ENCODE measurements around the gene CDSN.
A peak's percentile ranks its signal among the peaks of the same experiment; 100 is the strongest.

The CDSN gene

DNA sequence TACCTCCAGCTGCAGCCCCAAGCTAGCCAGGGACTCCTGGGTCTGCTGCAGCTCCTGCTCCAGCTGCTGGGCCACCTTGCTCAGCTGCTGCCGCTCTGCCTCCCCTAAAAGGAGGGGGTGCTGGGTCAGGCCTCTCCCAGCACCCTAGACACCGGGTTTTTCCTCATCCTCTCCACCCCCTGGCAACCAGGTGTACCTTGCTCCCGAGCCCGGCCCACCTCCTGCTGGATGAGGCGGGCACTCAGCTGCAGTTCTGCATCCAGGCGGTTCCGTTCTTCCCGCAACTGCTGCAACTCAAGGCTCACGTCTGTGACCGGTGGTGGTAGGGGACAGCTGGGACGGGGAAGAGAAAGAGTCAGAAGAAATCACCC, 24.7 kb upstream of the CDSN start:
- ATAC-seq = no peak

- ATAC-seq = no peak
Measured at GRCh38 chr6:31144296-31144969, 24.2 kb upstream of the CDSN start.

DNA sequence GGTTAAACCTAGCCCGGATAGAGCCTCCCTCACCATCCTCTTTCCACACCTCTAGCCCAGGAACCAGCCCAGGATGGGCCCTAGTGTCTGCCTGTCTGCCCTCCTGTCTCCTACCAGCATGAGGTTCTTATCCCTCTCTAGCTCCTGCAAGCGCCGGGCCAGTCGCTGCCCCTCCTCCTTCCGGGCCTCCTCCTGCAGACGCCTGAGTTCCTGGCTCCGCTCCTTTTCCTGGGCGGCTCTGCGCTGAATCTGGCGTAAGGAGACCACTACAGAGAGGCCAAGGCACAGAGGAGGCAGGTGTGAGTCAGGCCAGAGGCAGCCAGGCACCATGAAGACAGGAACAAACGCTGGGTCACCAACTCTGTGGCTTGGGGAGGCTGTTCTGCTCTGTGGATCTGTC, 22.9 kb upstream of the CDSN start:
- no peak for ATAC-seq

DNA sequence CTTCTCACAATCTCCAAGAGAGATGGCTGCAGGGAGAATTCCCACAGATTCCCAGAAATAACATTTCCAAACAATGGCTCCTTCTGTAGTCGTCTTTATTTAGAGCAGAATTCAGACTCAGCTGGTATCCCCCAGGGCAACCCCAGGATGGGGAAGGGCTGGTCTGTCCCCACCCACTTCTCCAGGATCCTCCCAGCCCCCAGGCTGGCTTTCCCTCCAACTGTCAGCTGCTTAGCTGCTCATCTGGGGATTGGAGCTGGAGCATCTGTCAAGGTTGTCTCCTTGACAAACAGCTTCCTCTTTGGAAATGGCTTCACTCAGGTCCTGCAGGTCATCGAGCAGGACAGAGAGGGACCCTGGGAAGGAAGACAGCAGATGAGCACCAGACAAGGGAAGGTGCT, 22.1 kb upstream of the CDSN start:
- no peak for ATAC-seq

DNA sequence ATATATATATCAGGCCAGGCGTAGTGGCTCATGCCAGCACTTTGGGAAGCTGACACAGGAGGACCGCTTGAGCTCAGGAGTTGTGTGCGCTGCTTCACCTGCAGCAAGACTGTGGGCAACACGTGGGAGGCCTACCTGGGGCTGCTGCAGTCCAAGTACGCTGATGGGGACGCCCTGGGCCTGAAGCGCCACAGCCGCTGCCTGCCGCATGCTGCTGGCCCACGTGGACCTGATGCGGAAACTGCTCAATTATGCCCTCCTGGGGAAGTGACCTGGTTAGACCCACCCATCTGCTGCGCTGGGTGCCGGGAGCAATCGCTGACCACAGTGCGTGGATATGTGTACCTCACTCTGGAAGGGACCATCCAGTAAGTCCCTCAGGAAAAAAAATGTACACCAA, 20.4 kb upstream of the CDSN start:
- ATAC-seq = no peak

GRCh38 chr6:31139599-31139998, 19.4 kb upstream of the CDSN start:
- no peak for ATAC-seq

DNA sequence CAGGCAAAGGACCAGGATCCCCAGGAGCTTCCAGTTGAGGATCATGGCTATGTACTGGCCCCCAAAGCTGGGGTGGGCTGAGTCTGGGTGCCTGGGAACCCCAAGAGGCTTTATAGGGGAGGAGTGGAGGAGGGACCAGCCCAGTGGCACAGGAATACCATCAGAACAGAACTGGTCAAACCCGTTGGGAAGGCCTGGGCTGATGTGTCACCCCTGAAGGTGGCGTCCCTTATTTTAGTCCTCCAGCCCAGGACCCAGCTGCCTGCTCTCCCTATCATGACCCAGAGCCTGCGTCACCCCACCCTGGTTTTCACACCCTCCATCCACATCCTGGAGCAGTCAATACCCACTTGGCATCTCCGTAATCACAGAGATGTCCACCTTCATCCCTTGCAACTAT, 18.7 kb upstream of the CDSN start, which contains the start of gene PSORS1C2:
PSORS1C2 (minus strand) TSS at position 85 of the 400 bp plus-strand sequence; CDS start at position 45, 40 bp downstream.
- no peak for ATAC-seq

- ATAC-seq = no peak
Measured at GRCh38 chr6:31135710-31136109, 15.5 kb upstream of the CDSN start.

DNA sequence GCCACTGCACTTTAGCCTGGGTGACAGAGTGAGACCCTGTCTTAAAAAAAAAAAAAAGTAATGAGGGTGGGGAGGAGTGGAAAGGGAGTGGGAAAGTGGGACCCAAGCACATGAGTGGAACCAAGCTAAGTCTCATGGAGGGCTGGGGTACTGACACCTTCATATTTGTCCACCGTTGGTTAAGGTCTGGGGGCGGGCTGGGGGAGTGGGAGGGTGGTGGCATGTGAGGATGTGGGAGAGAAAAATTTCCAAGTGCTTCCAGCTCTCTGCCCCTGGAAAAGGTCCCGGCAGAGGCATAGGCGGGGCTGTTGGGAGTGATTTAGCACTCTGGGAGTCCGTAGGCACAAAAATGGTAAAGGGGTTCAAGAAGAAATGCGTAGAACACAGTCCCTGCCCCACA, 12.6 kb upstream of the CDSN start:
- ATAC-seq = no peak

DNA sequence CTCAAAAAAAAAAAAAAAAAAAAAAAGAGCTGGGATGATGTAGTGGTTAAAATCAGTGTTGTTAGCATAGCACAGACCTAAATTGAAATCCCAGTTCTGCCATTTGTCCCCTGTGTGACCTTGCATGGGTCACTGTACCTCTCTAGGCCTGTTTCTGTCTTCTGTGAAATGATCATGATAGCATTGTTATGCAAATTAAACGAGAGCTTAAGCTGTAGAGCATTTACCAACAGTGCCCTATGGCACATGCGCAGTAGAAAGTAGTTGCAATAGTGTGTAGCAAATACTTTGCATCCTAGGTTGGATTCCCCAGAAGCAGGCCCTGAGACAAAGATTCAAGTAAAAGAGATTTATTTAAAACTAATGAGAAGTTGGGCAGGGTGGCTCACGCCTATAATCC, 11.3 kb upstream of the CDSN start:
- ATAC-seq = no peak

DNA sequence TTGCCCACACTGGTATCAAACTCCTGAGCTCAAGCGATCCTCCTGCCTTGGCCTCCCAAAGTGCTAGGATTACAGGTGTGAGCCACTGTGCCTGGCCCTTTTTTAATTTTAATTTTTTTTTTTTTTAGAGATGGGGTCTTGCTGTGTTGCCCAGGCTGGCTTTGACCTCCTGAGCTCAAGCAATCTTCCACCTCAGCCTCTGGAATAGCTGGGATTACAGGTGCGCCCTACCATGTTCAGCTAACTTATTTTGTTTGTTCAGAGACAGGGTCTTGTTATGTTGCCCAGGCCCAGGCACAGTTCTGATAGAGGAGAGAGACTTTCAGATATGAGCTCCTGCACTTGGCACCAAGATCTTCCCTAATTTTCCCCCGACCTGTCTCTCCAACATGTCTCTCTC, 10.5 kb upstream of the CDSN start:
- no peak for ATAC-seq

GRCh38 chr6:31129130-31129529, 8.9 kb upstream of the CDSN start:
- no peak for ATAC-seq

GRCh38 chr6:31128093-31128676, 7.9 kb upstream of the CDSN start:
- ATAC-seq = peak; percentile 63 to 73

DNA sequence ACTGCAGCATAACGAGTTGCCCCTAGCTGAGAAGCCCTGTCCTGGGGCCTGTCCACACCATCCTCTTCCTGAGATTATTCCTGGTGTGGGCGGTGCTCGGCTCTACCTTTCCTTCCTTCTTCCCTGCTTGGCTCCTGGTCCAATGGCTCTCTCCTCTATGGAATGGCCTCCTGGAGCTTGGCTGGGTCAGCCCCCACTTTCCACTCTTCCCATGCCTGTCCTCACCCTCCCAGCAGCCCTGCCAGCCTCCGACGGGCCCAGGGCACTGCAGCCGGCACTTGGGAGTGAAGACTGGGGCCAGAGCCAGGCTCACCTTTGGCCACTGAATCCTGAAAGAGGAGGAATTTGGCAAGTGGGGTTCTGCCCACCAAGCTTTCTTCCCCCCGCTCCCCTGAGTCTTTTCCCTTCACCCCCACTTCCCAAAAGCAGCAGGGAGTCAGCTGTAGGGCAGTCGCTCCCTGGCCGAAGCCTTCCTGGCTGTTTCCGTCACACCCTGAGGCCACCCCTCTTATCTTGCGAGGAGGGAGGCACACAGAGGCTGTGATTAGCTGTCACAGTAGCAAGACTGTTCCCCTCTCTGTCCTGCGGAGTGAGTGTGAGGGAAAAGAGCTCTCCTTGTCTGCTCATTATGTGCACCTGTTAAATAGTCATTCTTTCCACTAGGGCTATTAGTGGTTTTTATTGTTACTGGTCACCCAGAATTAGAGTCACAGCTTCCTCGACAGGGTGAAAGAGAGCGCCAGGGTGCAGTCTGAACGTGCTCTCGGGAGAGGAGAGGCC, 6.3 kb upstream of the CDSN start:
- no peak for ATAC-seq

DNA sequence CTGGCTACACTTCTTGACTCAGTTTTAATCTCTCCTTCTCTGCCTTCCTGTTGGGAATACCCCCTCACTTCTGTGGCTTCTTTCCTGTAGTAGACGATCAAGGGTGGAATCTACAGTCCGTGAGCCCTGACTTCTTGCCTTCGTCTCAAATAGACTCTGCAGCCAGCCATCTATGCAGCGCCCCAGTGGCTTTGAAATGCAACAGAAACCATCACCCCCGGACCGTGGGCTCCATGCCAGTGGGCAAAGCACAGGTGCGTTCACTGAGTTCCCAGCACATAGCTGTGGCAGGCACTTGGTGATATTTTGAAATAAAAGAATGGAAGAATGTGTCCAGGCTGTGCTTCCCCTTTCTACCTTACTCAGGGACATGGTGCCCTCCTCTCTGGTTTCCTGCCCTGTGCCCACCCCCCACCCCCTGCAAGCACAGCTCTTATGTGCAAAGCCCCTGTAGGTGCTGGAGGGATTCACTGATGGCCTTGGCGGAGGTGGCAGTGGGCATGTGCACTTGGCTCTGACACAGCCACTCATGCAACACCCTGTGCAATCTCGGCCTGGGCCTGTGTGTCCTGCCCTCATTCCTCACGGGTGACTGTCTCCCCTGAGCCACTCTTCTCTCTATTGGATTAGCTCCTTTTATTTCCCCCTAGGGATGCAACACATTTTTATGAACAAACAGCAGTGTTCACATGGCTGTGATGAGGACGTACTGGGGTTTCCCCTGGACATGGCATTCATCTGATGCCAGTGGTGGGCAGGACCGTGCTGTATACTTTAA, 5.5 kb upstream of the CDSN start:
- ATAC-seq = no peak

DNA sequence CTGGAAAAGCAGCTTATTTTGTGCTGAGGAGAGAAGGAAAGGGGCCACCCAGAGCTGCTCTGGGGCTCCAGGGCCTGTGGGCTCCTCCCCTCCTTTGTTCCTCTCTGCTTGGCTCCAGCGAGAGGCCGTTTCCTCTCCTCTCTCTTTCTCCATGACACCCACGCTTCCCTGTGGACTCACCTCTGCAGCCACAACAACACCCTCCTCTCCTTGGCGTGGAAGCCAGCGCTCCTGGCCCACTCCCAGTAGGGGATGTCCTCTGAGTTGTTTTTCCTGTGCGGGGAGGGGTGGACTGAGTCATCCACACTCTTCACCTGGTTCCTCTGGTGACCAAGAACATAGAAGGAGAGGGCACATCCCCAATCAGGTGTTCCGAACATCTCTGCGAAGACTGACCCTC, 4.9 kb upstream of the CDSN start:
- ATAC-seq = no peak

- ATAC-seq = no peak
Measured at GRCh38 chr6:31122791-31123706, 2.8 kb upstream of the CDSN start.

- ATAC-seq = no peak
Measured at GRCh38 chr6:31121131-31121790, 1.0 kb upstream of the CDSN start.

- ATAC-seq = no peak
Measured at GRCh38 chr6:31118178-31118577, 2.1 kb downstream of the CDSN start.

DNA sequence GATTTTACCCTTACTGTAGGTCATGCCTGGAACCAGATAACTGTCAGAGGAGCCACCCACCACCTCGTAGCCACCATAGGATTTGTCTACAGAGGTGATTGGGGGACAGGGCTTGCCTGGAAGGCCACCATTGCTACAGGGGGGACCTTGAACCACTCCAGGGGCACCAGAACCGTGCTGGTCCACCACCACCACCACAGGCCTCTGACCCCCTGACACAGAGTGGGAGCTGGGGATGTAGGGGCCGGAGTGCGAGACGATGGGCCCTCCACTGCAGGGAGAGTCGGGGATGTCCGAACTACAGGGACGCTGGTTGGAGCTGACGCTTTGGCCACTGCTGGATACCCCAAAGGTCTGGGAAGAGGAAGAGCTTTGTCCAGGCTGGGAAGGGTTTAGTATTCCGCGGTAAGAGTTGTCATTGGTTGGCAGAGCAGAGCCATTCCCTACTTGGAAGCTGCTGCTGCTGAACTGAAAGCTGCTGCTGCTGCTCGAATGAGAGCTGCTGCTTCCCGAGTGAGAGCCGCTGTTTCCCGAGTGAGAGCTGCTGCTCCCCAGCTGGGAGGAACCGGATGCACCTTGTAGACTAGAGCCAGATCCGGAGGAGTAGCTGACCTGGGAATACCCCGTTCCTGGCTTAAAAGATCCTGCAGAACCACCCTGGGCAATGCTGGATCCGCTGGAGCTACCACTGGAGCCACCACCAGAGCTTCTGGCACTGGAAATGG, 3.4 kb downstream of the CDSN start:
- ATAC-seq = no peak

All from activated CD4-positive, CD25-positive, alpha-beta regulatory T cell treated with anti-CD3 and anti-CD28 coated beads, Interleukin-2, amount 50 U/mL, for 24 hours (primary cell).